DMS79 treated with DMSO at 0.1 percent for 48 hours (cell line): ENCODE results near the gene PRSS12.
"Not testable (repeated sequence)": the region's sequence is repeated elsewhere in the genome, so short reads cannot be mapped to it uniquely, and the experiment has no call there.

Experiments used
- DNase-seq: peaks from one replicate; lab custom pipeline; 2025; lab: John Stamatoyannopoulos, UW

Gene PRSS12

GRCh38 chr4:118352843-118353533 is at the start of gene PRSS12:
Gene PRSS12 (minus strand): TSS chr4:118353003. CDS start chr4:118352720, 283 bp downstream.
- peak; percentile 1 for DNase-seq

GRCh38 chr4:118400356-118400755 is 47.6 kb upstream of the PRSS12 start:
- no peak for DNase-seq

GRCh38 chr4:118399883-118400282 is 47.1 kb upstream of the PRSS12 start:
- DNase-seq: peak; percentile 15

GRCh38 chr4:118398226-118399090 is 45.7 kb upstream of the PRSS12 start:
- no peak for DNase-seq

GRCh38 chr4:118397623-118397979 is 44.8 kb upstream of the PRSS12 start:
- DNase-seq: no peak

GRCh38 chr4:118396881-118397622 is 44.2 kb upstream of the PRSS12 start:
- peak; percentile 19 for DNase-seq

- no peak for DNase-seq
Observed at GRCh38 chr4:118395057-118395644, 42.3 kb upstream of the PRSS12 start.

- not testable (repeated sequence) for DNase-seq
Observed at GRCh38 chr4:118392509-118392908, 39.7 kb upstream of the PRSS12 start.

GRCh38 chr4:118390121-118390520 is 37.3 kb upstream of the PRSS12 start:
- DNase-seq: no peak

GRCh38 chr4:118389721-118390120 is 36.9 kb upstream of the PRSS12 start:
- no peak for DNase-seq

- DNase-seq: no peak
Observed at GRCh38 chr4:118388606-118389005, 35.8 kb upstream of the PRSS12 start.

GRCh38 chr4:118381902-118382301 is 29.1 kb upstream of the PRSS12 start:
- DNase-seq: no peak

- no peak for DNase-seq
Observed at GRCh38 chr4:118373614-118374255, 20.9 kb upstream of the PRSS12 start.

- DNase-seq: no peak
Observed at GRCh38 chr4:118372251-118372650, 19.4 kb upstream of the PRSS12 start.

- DNase-seq: no peak
Observed at GRCh38 chr4:118369231-118369630, 16.4 kb upstream of the PRSS12 start.

GRCh38 chr4:118367872-118368271 is 15.1 kb upstream of the PRSS12 start:
- DNase-seq: peak; percentile 41

- DNase-seq: no peak
Observed at GRCh38 chr4:118367361-118367760, 14.6 kb upstream of the PRSS12 start.

GRCh38 chr4:118363166-118363565 is 10.4 kb upstream of the PRSS12 start:
- DNase-seq: no peak

- no peak for DNase-seq
Observed at GRCh38 chr4:118361192-118361591, 8.4 kb upstream of the PRSS12 start.

- no peak for DNase-seq
Observed at GRCh38 chr4:118360106-118360505, 7.3 kb upstream of the PRSS12 start.

GRCh38 chr4:118357601-118358000 is 4.8 kb upstream of the PRSS12 start:
- DNase-seq: no peak

GRCh38 chr4:118356731-118357130 is 3.9 kb upstream of the PRSS12 start:
- DNase-seq: no peak
